K562 (cell line): ENCODE measurements around the gene CLEC17A. TPM values are rescaled to one million over a fixed set of nuclear protein-coding genes. Genes with fewer than 3 reads are reported as not detected.

Source experiments
- AFF1 ChIP-seq, 2 experiments: fragments of 450-650 bp; IDR thresholded peaks; 2 replicates each; pipeline ENCODE4 v1.6.1; 2018; ENCODE audit warnings: mild to moderate bottlenecking in 2 of 2, low read depth in 1 of 2; ENCODE audit not compliant: partially characterized antibody in 2 of 2
- ATF3 ChIP-seq, 2 experiments: fragments of 450-650 bp in 1 of 2; sonication (generic) in 1 of 2; formaldehyde crosslinking in 1 of 2; IDR thresholded peaks in 1 of 2; conservative IDR thresholded peaks in 1 of 2; 2 replicates each; pipeline versions ENCODE4 v1.6.1 to v1.8.1; 2016 to 2023; ENCODE audit warnings: mild to moderate bottlenecking in 2 of 2, moderate library complexity in 2 of 2, inconsistent platforms in 1 of 2, missing genetic modification reagents in 1 of 2
- GTF2E2 ChIP-seq: fragments of 200-800 bp; sonication (Bioruptor generic); IDR thresholded peaks from 2 replicates; pipeline ENCODE4 v1.6.1; 2016; ENCODE audit warnings: missing genetic modification characterization, missing compliant biosample characterization
- GTF3C2 ChIP-seq: IDR thresholded peaks from 3 replicates; pipeline ENCODE4 v1.6.1; 2011; ENCODE audit warnings: borderline replicate concordance, mild to moderate bottlenecking, moderate library complexity; ENCODE audit not compliant: insufficient read length; ENCODE audit errors: extremely low read depth
- HDAC8 ChIP-seq: fragments of 450-650 bp; IDR thresholded peaks from 2 replicates; pipeline ENCODE4 v1.6.1; 2016; ENCODE audit warnings: mild to moderate bottlenecking, missing genetic modification characterization, moderate library complexity, missing compliant biosample characterization
- HOXB6 ChIP-seq: fragments of 250-450 bp; sonication (Bioruptor Pico); IDR thresholded peaks from 2 replicates; pipeline ENCODE4 v1.5.1; 2022; ENCODE audit warnings: mild to moderate bottlenecking, borderline replicate concordance
- LCOR ChIP-seq: sonication (generic); formaldehyde crosslinking; IDR thresholded peaks from 2 replicates; pipeline ENCODE4 v1.8.0; 2022; ENCODE audit warnings: mild to moderate bottlenecking, missing genetic modification reagents
- MEF2D ChIP-seq: conservative IDR thresholded peaks from 2 replicates; pipeline ENCODE4 v1.6.1; 2016; ENCODE audit warnings: low read depth, missing genetic modification characterization, missing compliant biosample characterization
- MEIS2 ChIP-seq: fragments of 450-650 bp; IDR thresholded peaks from 2 replicates; pipeline ENCODE4 v1.6.1; 2014; ENCODE audit warnings: mild to moderate bottlenecking; ENCODE audit not compliant: partially characterized antibody
- MIER1 ChIP-seq: fragments of 450-650 bp; IDR thresholded peaks from 2 replicates; pipeline ENCODE4 v1.6.1; 2016; ENCODE audit warnings: antibody characterized with exemption, mild to moderate bottlenecking, low read depth
- NCOA6 ChIP-seq: fragments of 450-650 bp; IDR thresholded peaks from 2 replicates; pipeline ENCODE4 v1.6.1; 2017; ENCODE audit warnings: mild to moderate bottlenecking
- TBL1XR1 ChIP-seq, 2 experiments: IDR thresholded peaks; 2 replicates each; pipeline ENCODE4 v1.6.1; 2012; ENCODE audit warnings: improper control_type of control experiment in 2 of 2, low read length in 2 of 2, mild to moderate bottlenecking in 1 of 2
- ZNF12 ChIP-seq: sonication (generic); formaldehyde crosslinking; IDR thresholded peaks from 2 replicates; pipeline ENCODE4 v1.4.0; 2020; ENCODE audit warnings: mild to moderate bottlenecking, missing genetic modification reagents
- ZNF384 ChIP-seq: IDR thresholded peaks from 2 replicates; pipeline ENCODE4 v1.6.1; 2012; ENCODE audit warnings: low read depth, low read length, improper control_type of control experiment
- ZNF57 ChIP-seq: fragments of 450-650 bp; formaldehyde crosslinking; IDR thresholded peaks from 2 replicates; pipeline ENCODE4 v1.4.0; 2020; ENCODE audit warnings: mild to moderate bottlenecking, moderate library complexity
- ZNF695 ChIP-seq: fragments of 450-650 bp; formaldehyde crosslinking; IDR thresholded peaks from 2 replicates; pipeline ENCODE4 v1.4.0; 2020; ENCODE audit warnings: mild to moderate bottlenecking, moderate library complexity
- ZNF707 ChIP-seq: fragments of 250-450 bp; sonication (Bioruptor Pico); conservative IDR thresholded peaks from 2 replicates; pipeline ENCODE4 v1.8.0; 2022; ENCODE audit warnings: inconsistent platforms, mild to moderate bottlenecking, moderate library complexity
- polyA plus RNA-seq, 8 experiments: library from polyadenylated mRNA; depleted of rRNA in 4 of 8; stranded (reverse) in 5 of 8; unstranded in 3 of 8; fragments of >200 nt; fragmentation: Nextera tagmentation in 2 of 8; fragmentation: Illumina TruSeq in 1 of 8; extraction: Ambion mirVana in 2 of 8; extraction: Trizol in 1 of 8; gene quantifications; 2 replicates each; pipeline versions ENCODE4 v1.2.1 to v1.2.3, GENCODE V29; 2011 to 2014; ENCODE audit warnings: inconsistent platforms in 1 of 8, missing spikeins in 1 of 8
- total RNA-seq, 7 experiments: library from RNA; depleted of rRNA in 6 of 7; stranded (reverse); fragments of >200 nt in 6 of 7; fragmentation: Illumina TruSeq in 2 of 7; extraction: Trizol in 2 of 7; gene quantifications; 2 replicates each; pipeline versions ENCODE4 v1.2.1 to v1.2.3, GENCODE V29; 2011 to 2021; ENCODE audit warnings: low replicate concordance in 1 of 7
- TF ChIP-seq, protein P1 (sequence below): sonication (generic); formaldehyde crosslinking; IDR thresholded peaks from 2 replicates; pipeline ENCODE4 v1.8.0; 2022; ENCODE audit warnings: missing genetic modification reagents, mild to moderate bottlenecking, moderate library complexity, borderline replicate concordance

Gene CLEC17A
- total and polyA plus RNA-seq, 9 of the 15 experiments (the other 6 are each of a cell fraction or from before 2014, with no cell fraction given): 0.03 TPM; not detected in 8

DNA sequence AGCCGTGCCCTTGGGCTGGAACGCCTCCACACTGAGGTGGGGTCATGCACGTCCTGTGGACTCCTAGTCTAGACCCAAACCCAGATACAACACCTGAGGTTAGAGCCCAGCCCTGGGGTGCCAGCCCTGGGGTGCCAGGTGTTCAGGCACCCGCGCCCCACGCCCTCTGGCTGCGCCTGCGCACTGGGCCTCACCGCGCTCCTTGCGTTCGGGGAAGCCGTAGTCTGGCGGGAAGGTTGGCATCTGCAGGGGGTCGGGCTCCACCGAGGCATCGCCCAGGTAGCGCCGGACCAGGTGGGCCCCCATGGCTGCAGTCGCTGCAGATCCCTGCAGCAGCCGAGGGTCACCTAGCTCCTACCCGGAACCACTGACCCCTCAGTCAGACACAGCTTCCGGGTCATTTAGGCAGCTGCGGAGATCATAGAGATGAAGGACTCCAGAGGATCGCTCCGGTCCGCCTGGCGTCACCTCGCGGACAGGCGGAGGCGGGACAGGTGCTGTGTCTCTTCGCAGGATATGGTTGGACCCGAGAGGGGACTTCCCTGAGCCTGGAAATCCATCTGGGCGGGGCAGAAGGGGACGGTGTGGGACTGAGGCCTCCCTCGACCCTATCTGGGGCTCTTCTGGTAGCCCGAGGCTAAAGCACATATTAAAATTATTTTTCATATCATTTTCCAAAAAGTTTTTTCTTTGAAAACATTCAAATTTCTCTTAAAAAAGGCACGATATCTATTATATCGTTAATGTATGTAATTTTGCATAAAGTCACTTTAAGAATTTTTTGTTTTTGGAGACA is 11.0 kb upstream of the CLEC17A start, which contains the start of gene NDUFB7 (continued):
- TF ChIP-seq AFF1 (IDR thresholded peaks at IDR 0.05; ENCODE audit: low read depth in 1 of 2, partially characterized antibody in 2 of 2) (peak in 1 of 2 experiments; percentile 78), ZNF12 (CRISPR knock-in tag) (no peak), NCOA6 (no peak), MIER1 (no peak), MEIS2 (peak; percentile 74), ZNF384 (no peak), GTF3C2 (no peak), ZNF707 (CRISPR knock-in tag) (no peak), MEF2D (no peak), ZNF57 (CRISPR knock-in tag) (no peak), HOXB6 (CRISPR knock-in tag) (no peak), HDAC8 (tag) (peak; percentile 38; the same call in 1 of the 2 replicates), ZNF695 (CRISPR knock-in tag) (no peak), ATF3 (IDR thresholded peaks at IDR 0.05) (no peak), ATF3 (CRISPR knock-in tag; conservative IDR thresholded peaks at IDR 0.05) (peak; percentile 55; the same call in 1 of the 2 replicates), LCOR (CRISPR knock-in tag) (peak; percentile 77), GTF2E2 (tag) (no peak), TBL1XR1 (IDR thresholded peaks at IDR 0.05; ENCODE audit: low read length in 2 of 2) (peak; percentile 37 to 76; a peak in 2 of 4 replicates)
- TF ChIP-seq, protein P1, sequence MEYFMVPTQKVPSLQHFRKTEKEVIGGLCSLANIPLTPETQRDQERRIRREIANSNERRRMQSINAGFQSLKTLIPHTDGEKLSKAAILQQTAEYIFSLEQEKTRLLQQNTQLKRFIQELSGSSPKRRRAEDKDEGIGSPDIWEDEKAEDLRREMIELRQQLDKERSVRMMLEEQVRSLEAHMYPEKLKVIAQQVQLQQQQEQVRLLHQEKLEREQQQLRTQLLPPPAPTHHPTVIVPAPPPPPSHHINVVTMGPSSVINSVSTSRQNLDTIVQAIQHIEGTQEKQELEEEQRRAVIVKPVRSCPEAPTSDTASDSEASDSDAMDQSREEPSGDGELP: peak; percentile 99
